Myocyte (in vitro differentiated cells): ENCODE results near the gene ATE1. TPM values are rescaled to one million over a fixed set of nuclear protein-coding genes. Genes with fewer than 3 reads are reported as not detected.
"Not testable (repeated sequence)": the region's sequence is repeated elsewhere in the genome, so short reads cannot be mapped to it uniquely, and the experiment has no call there.

Experiments
- DNase-seq: peaks from one replicate; pipeline ENCODE4 v3.0.0-alpha.2; 2012; ENCODE audit warnings: low read depth
- total RNA-seq: library from RNA; depleted of rRNA; stranded (reverse); fragments of >200 nt; gene quantifications from 2 replicates; pipeline ENCODE4 v1.2.3, GENCODE V29; 2014

ATE1 gene
- total RNA-seq, 1 donor from 2014 or later, result 35.6 TPM

- DNase-seq, result no peak
Observed at GRCh38 chr10:121791761-121792160, 136.1 kb downstream of the ATE1 start.

GRCh38 chr10:121788717-121789116, 139.1 kb downstream of the ATE1 start:
- DNase-seq, result no peak

- no peak for DNase-seq
Observed at GRCh38 chr10:121788115-121788514, 139.7 kb downstream of the ATE1 start.

- DNase-seq, result no peak
Observed at GRCh38 chr10:121787169-121787568, 140.7 kb downstream of the ATE1 start.

- no peak for DNase-seq
Observed at GRCh38 chr10:121783782-121784372, 144.0 kb downstream of the ATE1 start.

GRCh38 chr10:121781101-121781500, 146.7 kb downstream of the ATE1 start:
- no peak for DNase-seq

GRCh38 chr10:121774813-121775212, 153.0 kb downstream of the ATE1 start:
- DNase-seq, result peak; percentile 4

- no peak for DNase-seq
Observed at GRCh38 chr10:121774404-121774803, 153.4 kb downstream of the ATE1 start.

- no peak for DNase-seq
Observed at GRCh38 chr10:121772884-121773283, 154.9 kb downstream of the ATE1 start.

- DNase-seq, result no peak
Observed at GRCh38 chr10:121772406-121772805, 155.4 kb downstream of the ATE1 start.

- peak; percentile 22 for DNase-seq
Observed at GRCh38 chr10:121771966-121772365, 155.9 kb downstream of the ATE1 start.

GRCh38 chr10:121766426-121766825, 161.4 kb downstream of the ATE1 start:
- DNase-seq, result no peak

GRCh38 chr10:121765204-121765603, 162.6 kb downstream of the ATE1 start:
- no peak for DNase-seq

- DNase-seq, result no peak
Observed at GRCh38 chr10:121764233-121764942, 163.4 kb downstream of the ATE1 start.

- not testable (repeated sequence) for DNase-seq
Observed at GRCh38 chr10:121757241-121757640, 170.6 kb downstream of the ATE1 start.

GRCh38 chr10:121755496-121755895, 172.3 kb downstream of the ATE1 start:
- not testable (repeated sequence) for DNase-seq

GRCh38 chr10:121754666-121755065, 173.2 kb downstream of the ATE1 start:
- DNase-seq, result no peak

GRCh38 chr10:121753726-121754476, 173.9 kb downstream of the ATE1 start:
- peak; percentile 68 for DNase-seq

GRCh38 chr10:121751191-121751760, 176.6 kb downstream of the ATE1 start:
- DNase-seq, result no peak

- no peak for DNase-seq
Observed at GRCh38 chr10:121747163-121747775, 180.6 kb downstream of the ATE1 start.

- peak; percentile 17 for DNase-seq
Observed at GRCh38 chr10:121741248-121741792, 186.5 kb downstream of the ATE1 start.
